ENCODE results near the gene MINDY4. TPM values are rescaled to one million over a fixed set of nuclear protein-coding genes. Genes with fewer than 3 reads are reported as not detected.
A peak's percentile ranks its signal among the peaks of the same experiment; 100 is the strongest.

MINDY4 gene
- total and polyA plus RNA-seq, 2 of the 8 experiments (the other 6 are each of a cell fraction or from before 2014, with no cell fraction given) = 1.3 to 3.6 TPM

DNA sequence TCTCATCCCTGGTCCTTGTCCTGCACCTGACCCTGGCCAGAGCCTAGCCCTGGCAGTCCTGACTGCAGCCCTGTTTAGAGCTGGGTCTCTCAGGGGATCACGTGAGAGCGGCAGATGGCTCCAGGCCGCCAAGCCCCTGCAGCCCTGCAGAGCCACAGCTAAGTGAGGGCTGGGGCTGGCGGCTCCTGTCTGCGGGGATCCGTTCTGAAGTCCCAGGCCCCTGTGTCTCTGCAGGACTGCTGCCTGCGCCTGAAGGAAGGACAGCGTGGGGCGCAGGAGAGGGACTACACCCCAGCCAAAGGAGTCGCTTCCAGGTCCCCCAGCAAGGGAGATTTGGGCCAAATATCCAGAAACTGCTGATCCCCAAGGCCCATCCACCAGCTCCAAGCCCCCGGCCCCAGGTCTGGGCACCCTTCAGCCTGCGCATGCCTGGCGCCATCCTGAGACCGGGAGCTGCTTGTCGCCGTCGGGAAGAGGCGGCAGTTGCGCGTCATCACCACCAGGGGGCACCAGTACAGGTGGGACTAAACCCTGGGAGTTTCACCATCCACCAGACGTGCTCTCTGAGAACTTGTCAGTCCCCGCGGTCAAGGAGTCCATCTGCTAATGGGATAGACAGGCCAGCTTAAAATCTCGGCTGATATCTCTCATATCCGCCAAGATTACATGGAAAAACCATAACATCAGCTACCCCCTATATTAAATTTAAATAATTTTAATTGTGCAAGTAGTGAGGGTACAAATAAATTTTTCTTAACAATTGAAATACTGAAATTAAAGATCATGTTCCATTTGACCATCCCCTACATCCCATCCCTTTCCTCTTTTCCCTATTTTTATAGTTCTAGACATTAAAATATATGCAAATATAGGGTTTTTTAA, 167.5 kb downstream of the MINDY4 start (continued):
- TF ChIP-seq HDAC2 (IDR thresholded peaks at IDR 0.05; ENCODE audit: borderline replicate concordance in 1 of 2, low read depth in 2 of 2, low read length in 2 of 2) (0 out of 4 replicates have a peak, but pooled peaks of 1 of the 2 experiments have one; percentile 44), KDM5A (IDR thresholded peaks at IDR 0.05; ENCODE audit: low read length) (no peak), POLR2A (IDR thresholded peaks at IDR 0.05; ENCODE audit: control extremely low read depth in 1 of 2, low read depth in 2 of 2, low read length in 2 of 2) (peak in 1 of 2 experiments; percentile 62; a peak in 2 of 3 replicates), SAP30 (IDR thresholded peaks at IDR 0.05; ENCODE audit: insufficient read depth, insufficient replicate concordance, low read length) (no peak), NRF1 (IDR thresholded peaks at IDR 0.05; ENCODE audit: low read depth, low read length) (peak; percentile 73), SIX5 (IDR thresholded peaks at IDR 0.05; ENCODE audit: low read depth, low read length) (no peak), ZNF274 (IDR thresholded peaks at IDR 0.05; ENCODE audit: borderline replicate concordance, extremely low read depth, low read length) (no peak)
- TF ChIP-seq, protein P1, sequence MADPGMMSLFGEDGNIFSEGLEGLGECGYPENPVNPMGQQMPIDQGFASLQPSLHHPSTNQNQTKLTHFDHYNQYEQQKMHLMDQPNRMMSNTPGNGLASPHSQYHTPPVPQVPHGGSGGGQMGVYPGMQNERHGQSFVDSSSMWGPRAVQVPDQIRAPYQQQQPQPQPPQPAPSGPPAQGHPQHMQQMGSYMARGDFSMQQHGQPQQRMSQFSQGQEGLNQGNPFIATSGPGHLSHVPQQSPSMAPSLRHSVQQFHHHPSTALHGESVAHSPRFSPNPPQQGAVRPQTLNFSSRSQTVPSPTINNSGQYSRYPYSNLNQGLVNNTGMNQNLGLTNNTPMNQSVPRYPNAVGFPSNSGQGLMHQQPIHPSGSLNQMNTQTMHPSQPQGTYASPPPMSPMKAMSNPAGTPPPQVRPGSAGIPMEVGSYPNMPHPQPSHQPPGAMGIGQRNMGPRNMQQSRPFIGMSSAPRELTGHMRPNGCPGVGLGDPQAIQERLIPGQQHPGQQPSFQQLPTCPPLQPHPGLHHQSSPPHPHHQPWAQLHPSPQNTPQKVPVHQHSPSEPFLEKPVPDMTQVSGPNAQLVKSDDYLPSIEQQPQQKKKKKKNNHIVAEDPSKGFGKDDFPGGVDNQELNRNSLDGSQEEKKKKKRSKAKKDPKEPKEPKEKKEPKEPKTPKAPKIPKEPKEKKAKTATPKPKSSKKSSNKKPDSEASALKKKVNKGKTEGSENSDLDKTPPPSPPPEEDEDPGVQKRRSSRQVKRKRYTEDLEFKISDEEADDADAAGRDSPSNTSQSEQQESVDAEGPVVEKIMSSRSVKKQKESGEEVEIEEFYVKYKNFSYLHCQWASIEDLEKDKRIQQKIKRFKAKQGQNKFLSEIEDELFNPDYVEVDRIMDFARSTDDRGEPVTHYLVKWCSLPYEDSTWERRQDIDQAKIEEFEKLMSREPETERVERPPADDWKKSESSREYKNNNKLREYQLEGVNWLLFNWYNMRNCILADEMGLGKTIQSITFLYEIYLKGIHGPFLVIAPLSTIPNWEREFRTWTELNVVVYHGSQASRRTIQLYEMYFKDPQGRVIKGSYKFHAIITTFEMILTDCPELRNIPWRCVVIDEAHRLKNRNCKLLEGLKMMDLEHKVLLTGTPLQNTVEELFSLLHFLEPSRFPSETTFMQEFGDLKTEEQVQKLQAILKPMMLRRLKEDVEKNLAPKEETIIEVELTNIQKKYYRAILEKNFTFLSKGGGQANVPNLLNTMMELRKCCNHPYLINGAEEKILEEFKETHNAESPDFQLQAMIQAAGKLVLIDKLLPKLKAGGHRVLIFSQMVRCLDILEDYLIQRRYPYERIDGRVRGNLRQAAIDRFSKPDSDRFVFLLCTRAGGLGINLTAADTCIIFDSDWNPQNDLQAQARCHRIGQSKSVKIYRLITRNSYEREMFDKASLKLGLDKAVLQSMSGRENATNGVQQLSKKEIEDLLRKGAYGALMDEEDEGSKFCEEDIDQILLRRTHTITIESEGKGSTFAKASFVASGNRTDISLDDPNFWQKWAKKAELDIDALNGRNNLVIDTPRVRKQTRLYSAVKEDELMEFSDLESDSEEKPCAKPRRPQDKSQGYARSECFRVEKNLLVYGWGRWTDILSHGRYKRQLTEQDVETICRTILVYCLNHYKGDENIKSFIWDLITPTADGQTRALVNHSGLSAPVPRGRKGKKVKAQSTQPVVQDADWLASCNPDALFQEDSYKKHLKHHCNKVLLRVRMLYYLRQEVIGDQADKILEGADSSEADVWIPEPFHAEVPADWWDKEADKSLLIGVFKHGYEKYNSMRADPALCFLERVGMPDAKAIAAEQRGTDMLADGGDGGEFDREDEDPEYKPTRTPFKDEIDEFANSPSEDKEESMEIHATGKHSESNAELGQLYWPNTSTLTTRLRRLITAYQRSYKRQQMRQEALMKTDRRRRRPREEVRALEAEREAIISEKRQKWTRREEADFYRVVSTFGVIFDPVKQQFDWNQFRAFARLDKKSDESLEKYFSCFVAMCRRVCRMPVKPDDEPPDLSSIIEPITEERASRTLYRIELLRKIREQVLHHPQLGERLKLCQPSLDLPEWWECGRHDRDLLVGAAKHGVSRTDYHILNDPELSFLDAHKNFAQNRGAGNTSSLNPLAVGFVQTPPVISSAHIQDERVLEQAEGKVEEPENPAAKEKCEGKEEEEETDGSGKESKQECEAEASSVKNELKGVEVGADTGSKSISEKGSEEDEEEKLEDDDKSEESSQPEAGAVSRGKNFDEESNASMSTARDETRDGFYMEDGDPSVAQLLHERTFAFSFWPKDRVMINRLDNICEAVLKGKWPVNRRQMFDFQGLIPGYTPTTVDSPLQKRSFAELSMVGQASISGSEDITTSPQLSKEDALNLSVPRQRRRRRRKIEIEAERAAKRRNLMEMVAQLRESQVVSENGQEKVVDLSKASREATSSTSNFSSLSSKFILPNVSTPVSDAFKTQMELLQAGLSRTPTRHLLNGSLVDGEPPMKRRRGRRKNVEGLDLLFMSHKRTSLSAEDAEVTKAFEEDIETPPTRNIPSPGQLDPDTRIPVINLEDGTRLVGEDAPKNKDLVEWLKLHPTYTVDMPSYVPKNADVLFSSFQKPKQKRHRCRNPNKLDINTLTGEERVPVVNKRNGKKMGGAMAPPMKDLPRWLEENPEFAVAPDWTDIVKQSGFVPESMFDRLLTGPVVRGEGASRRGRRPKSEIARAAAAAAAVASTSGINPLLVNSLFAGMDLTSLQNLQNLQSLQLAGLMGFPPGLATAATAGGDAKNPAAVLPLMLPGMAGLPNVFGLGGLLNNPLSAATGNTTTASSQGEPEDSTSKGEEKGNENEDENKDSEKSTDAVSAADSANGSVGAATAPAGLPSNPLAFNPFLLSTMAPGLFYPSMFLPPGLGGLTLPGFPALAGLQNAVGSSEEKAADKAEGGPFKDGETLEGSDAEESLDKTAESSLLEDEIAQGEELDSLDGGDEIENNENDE (IDR thresholded peaks at IDR 0.05; ENCODE audit: insufficient replicate concordance, low read length) = no peak

All from H1 (cell line).